Stomach (tissue), 4 donors: ENCODE measurements around the gene SYT7.

Experiments used
- EP300 ChIP-seq: sonication (generic); formaldehyde crosslinking; IDR thresholded peaks from one replicate; pipeline ENCODE4 v1.6.1; 2017; ENCODE audit warnings: antibody characterized with exemption
- POLR2A ChIP-seq, 4 donors: fragments of 450-650 bp; IDR thresholded peaks; one replicate each; pipeline ENCODE4 v1.6.1; 2016; ENCODE audit warnings: antibody characterized with exemption in 4 of 4, control low read depth in 2 of 4, mild to moderate bottlenecking in 1 of 4, moderate library complexity in 1 of 4
- TF ChIP-seq, protein P1 (sequence below), 7 experiments: fragments of 450-650 bp in 4 of 7; fragments of 200-600 bp in 3 of 7; sonication (generic) in 3 of 7; IDR thresholded peaks; one replicate each; pipeline ENCODE4 v1.5.1; 2016 to 2019; ENCODE audit warnings: antibody characterized with exemption in 7 of 7, control low read depth in 2 of 7, mild to moderate bottlenecking in 1 of 7

DNA sequence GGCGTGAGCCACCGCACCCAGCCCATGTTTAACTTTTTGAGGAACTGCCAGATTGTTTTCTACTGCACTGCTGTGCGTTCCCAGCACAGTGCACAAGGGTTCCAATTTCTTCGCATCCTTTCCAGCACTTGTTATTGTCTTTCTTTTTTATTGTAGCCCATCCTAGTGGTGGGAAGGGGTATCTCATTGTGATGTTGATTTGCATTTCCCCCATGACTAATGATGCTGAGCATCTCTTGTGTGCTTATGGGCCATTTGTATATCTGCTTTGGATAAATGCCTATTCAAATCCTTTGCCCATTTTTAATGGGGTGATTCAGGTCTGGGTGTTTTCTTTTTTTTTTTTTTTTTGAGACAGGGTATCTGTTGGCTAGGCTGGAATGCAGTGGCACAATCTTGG lies 36.6 kb upstream of the SYT7 start:
- TF ChIP-seq, protein P1, sequence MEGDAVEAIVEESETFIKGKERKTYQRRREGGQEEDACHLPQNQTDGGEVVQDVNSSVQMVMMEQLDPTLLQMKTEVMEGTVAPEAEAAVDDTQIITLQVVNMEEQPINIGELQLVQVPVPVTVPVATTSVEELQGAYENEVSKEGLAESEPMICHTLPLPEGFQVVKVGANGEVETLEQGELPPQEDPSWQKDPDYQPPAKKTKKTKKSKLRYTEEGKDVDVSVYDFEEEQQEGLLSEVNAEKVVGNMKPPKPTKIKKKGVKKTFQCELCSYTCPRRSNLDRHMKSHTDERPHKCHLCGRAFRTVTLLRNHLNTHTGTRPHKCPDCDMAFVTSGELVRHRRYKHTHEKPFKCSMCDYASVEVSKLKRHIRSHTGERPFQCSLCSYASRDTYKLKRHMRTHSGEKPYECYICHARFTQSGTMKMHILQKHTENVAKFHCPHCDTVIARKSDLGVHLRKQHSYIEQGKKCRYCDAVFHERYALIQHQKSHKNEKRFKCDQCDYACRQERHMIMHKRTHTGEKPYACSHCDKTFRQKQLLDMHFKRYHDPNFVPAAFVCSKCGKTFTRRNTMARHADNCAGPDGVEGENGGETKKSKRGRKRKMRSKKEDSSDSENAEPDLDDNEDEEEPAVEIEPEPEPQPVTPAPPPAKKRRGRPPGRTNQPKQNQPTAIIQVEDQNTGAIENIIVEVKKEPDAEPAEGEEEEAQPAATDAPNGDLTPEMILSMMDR (IDR thresholded peaks at IDR 0.05) = no peak
- TF ChIP-seq EP300 (no peak), POLR2A (IDR thresholded peaks at IDR 0.05) (no peak)
